ENCODE results near the gene CEP128. TPM values are rescaled to one million over a fixed set of nuclear protein-coding genes. Genes with fewer than 3 reads are reported as not detected.

Gene CEP128
- polyA plus RNA-seq, 1 donor (not counting 4 experiments of a cell fraction or from before 2014, with no cell fraction given): 2.6 TPM

DNA sequence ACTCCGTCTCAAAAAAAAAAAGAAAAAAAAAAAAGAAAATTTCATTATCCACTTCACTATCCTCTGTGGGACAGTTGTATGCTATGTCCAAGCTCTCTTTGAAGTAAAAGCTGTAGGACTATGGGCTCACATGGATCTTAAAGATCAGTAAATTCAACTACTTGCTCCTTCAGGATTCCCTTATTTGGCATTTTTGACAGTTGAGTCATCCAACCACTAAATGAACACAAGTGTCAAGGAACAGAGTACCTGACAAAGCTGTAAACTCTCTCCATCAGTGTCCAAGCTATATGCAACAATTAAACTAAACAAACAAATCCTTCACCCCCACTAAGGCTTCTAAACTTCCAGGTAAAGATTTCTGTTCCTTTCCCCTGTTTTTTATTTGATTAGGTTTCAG, 177.0 kb downstream of the CEP128 start:
- dilution Hi-C loops (cut with MboI; ENCODE audit: extremely low pct_ligation_motif_present, low sequenced_read_pairs): no loop called here

DNA sequence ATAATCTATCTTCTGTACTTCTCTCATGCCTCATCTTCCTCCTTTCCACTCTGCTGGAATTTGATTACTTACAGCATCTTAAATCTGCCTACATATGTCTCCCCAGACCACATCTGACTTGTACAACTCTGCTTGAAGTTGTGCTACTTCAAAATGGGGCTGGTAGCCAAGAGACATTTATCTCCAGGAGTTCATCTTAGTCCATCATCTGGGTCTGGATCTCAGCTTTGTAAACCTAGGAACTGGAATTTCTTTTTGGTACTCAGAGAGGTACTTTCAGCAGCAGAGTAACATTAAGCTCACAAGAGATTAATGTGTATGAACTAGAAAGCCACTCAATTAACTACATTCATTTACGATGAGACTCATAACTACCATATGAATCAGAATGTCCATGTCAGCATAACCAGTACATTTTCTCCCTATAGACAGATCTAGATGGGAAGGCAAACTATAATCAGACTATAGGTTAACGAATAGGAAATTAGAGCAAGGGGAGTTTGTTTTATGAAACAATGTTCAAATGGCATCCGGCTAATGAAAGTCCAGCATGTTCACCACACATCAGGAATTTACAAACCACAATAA, 178.8 kb downstream of the CEP128 start:
- H3K9me1 ChIP-seq (ENCODE audit: control insufficient read depth, extremely low read depth, insufficient read depth, low read length): no peaks in the 10 kb centered on the region
- DNase-seq (ENCODE audit: low read depth, low spot score) (no peak), FAIRE-seq (no peak)
- peaks cover 10% of the 10 kb centered on the region for H3K4me1 ChIP-seq (ENCODE audit: control insufficient read depth, extremely low read depth, insufficient read depth, low read length)
- TF ChIP-seq, protein P1, sequence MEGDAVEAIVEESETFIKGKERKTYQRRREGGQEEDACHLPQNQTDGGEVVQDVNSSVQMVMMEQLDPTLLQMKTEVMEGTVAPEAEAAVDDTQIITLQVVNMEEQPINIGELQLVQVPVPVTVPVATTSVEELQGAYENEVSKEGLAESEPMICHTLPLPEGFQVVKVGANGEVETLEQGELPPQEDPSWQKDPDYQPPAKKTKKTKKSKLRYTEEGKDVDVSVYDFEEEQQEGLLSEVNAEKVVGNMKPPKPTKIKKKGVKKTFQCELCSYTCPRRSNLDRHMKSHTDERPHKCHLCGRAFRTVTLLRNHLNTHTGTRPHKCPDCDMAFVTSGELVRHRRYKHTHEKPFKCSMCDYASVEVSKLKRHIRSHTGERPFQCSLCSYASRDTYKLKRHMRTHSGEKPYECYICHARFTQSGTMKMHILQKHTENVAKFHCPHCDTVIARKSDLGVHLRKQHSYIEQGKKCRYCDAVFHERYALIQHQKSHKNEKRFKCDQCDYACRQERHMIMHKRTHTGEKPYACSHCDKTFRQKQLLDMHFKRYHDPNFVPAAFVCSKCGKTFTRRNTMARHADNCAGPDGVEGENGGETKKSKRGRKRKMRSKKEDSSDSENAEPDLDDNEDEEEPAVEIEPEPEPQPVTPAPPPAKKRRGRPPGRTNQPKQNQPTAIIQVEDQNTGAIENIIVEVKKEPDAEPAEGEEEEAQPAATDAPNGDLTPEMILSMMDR (optimal IDR thresholded peaks at IDR 0.05 in 1 of 3, IDR thresholded peaks at IDR 0.05 in 1 of 3, conservative IDR thresholded peaks at IDR 0.05 in 1 of 3; ENCODE audit: extremely low read depth in 1 of 3, insufficient read depth in 2 of 3, low read length in 3 of 3): no peak
- TF ChIP-seq EZH2 (IDR thresholded peaks at IDR 0.05; ENCODE audit: low read length): no peak
- H3K4me3 ChIP-seq (ENCODE audit: control insufficient read depth in 2 of 3, extremely low read depth in 1 of 3, insufficient read depth in 2 of 3, low read depth in 1 of 3, low read length in 3 of 3): no peak overlapping the region
- no peaks in the 10 kb centered on the region for H3K79me2 ChIP-seq (ENCODE audit: control insufficient read depth, insufficient read depth, low read length)
- H3K27me3 ChIP-seq (ENCODE audit: control insufficient read depth, extremely low read depth, insufficient read depth, low read length): no peaks in the 10 kb centered on the region
- H2AFZ ChIP-seq (ENCODE audit: control insufficient read depth, low read length): no peak overlapping the region
- no peaks in the 10 kb centered on the region for H3K36me3 ChIP-seq (ENCODE audit: control insufficient read depth in 2 of 2, extremely low read depth in 1 of 2, insufficient read depth in 2 of 2, low read length in 2 of 2)
- no peak overlapping the region for H3K9ac ChIP-seq (ENCODE audit: control insufficient read depth, extremely low read depth, insufficient read depth, low read length)
- no peaks in the 10 kb centered on the region for H3K9me3 ChIP-seq (ENCODE audit: control insufficient read depth, low read depth, low read length)
- dilution Hi-C loops (cut with MboI; ENCODE audit: extremely low pct_ligation_motif_present, low sequenced_read_pairs): no loop called here
- H4K20me1 ChIP-seq (ENCODE audit: control insufficient read depth, extremely low read depth, insufficient read depth, low read length): no peaks in the 10 kb centered on the region
- H3K4me2 ChIP-seq (ENCODE audit: control insufficient read depth, extremely low read depth, insufficient read depth, low read depth, low read length): no peak overlapping the region
- no peak overlapping the region for H3K27ac ChIP-seq (ENCODE audit: control insufficient read depth, insufficient read depth, low read length)

More for the DNA sequence above, 177.0 kb downstream of the CEP128 start:
- FAIRE-seq: no peak
- Histone ChIP-seq H3K79me2 (ENCODE audit: control insufficient read depth, insufficient read depth, low read length) (no peaks in the 10 kb centered on the region), H3K9me3 (ENCODE audit: control insufficient read depth, low read depth, low read length) (no peaks in the 10 kb centered on the region), H3K4me2 (ENCODE audit: control insufficient read depth, extremely low read depth, insufficient read depth, low read depth, low read length) (no peak overlapping the region), H3K36me3 (ENCODE audit: control insufficient read depth in 2 of 2, extremely low read depth in 1 of 2, insufficient read depth in 2 of 2, low read length in 2 of 2) (no peaks in the 10 kb centered on the region), H3K4me1 (ENCODE audit: control insufficient read depth, extremely low read depth, insufficient read depth, low read length) (peaks cover 18% of the 10 kb centered on the region), H4K20me1 (ENCODE audit: control insufficient read depth, extremely low read depth, insufficient read depth, low read length) (no peaks in the 10 kb centered on the region), H3K27me3 (ENCODE audit: control insufficient read depth, extremely low read depth, insufficient read depth, low read length) (no peaks in the 10 kb centered on the region), H3K27ac (ENCODE audit: control insufficient read depth, insufficient read depth, low read length) (no peak overlapping the region), H3K4me3 (ENCODE audit: control insufficient read depth in 2 of 3, extremely low read depth in 1 of 3, insufficient read depth in 2 of 3, low read depth in 1 of 3, low read length in 3 of 3) (no peak overlapping the region), H3K9me1 (ENCODE audit: control insufficient read depth, extremely low read depth, insufficient read depth, low read length) (no peaks in the 10 kb centered on the region), H2AFZ (ENCODE audit: control insufficient read depth, low read length) (no peak overlapping the region), H3K9ac (ENCODE audit: control insufficient read depth, extremely low read depth, insufficient read depth, low read length) (no peak overlapping the region)
- DNase-seq (ENCODE audit: low read depth, low spot score): no peak
- no peak for TF ChIP-seq EZH2 (IDR thresholded peaks at IDR 0.05; ENCODE audit: low read length)
- TF ChIP-seq, protein P1 (optimal IDR thresholded peaks at IDR 0.05 in 1 of 3, IDR thresholded peaks at IDR 0.05 in 1 of 3, conservative IDR thresholded peaks at IDR 0.05 in 1 of 3; ENCODE audit: extremely low read depth in 1 of 3, insufficient read depth in 2 of 3, low read length in 3 of 3): no peak
